ENCODE data around the gene ABCB11.

GRCh38 chr2:169002161-169002738, 28.9 kb downstream of the ABCB11 start:
- TF ChIP-seq, protein P1, sequence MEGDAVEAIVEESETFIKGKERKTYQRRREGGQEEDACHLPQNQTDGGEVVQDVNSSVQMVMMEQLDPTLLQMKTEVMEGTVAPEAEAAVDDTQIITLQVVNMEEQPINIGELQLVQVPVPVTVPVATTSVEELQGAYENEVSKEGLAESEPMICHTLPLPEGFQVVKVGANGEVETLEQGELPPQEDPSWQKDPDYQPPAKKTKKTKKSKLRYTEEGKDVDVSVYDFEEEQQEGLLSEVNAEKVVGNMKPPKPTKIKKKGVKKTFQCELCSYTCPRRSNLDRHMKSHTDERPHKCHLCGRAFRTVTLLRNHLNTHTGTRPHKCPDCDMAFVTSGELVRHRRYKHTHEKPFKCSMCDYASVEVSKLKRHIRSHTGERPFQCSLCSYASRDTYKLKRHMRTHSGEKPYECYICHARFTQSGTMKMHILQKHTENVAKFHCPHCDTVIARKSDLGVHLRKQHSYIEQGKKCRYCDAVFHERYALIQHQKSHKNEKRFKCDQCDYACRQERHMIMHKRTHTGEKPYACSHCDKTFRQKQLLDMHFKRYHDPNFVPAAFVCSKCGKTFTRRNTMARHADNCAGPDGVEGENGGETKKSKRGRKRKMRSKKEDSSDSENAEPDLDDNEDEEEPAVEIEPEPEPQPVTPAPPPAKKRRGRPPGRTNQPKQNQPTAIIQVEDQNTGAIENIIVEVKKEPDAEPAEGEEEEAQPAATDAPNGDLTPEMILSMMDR (IDR thresholded peaks at IDR 0.05), result no peak
- no peak for TF ChIP-seq POLR2AphosphoS5 (IDR thresholded peaks at IDR 0.05; ENCODE audit: low read depth, low read length)
- no peak for TF ChIP-seq TCF7L2 (IDR thresholded peaks at IDR 0.05; ENCODE audit: low read depth, low read length)
- no peak for TF ChIP-seq SIN3A (IDR thresholded peaks at IDR 0.05; ENCODE audit: borderline replicate concordance, insufficient read depth, low read depth, low read length)
